WI38 (cell line): ENCODE results near the gene MARF1.
"Not testable (repeated sequence)": the region's sequence is repeated elsewhere in the genome, so short reads cannot be mapped to it uniquely, and the experiment has no call there.

ENCODE experiments used
- H3K4me3 ChIP-seq: 2 replicates; pipeline ENCODE4 v1.5.1; 2011; ENCODE audit warnings: low read depth, mild to moderate bottlenecking, control low read depth, low read length
- TF ChIP-seq, protein P1 (sequence below): IDR thresholded peaks from 2 replicates; pipeline ENCODE4 v1.5.1; 2012; ENCODE audit warnings: low read depth, mild to moderate bottlenecking, control low read depth, low read length

The MARF1 gene

DNA sequence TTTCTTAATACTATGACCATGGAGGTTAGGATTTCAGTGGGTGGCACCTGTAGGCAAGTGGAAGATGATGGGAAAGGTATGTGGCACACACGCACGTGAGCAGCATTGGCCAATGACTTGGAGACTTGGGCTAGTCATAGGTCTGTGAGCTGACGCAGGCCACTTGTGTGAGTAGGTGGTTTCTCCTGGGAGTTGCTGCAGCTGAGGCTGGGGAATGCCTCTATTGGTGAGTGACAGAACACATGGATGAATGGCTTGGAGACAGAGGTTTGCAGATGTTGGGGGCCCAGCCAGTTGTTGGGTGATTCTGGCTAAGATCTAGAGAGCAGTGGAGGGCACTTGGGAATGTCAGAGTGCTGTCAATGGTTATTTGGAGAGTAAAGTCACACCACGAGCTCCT, 64.1 kb downstream of the MARF1 start:
- H3K4me3 ChIP-seq = no peak overlapping the region
- TF ChIP-seq, protein P1, sequence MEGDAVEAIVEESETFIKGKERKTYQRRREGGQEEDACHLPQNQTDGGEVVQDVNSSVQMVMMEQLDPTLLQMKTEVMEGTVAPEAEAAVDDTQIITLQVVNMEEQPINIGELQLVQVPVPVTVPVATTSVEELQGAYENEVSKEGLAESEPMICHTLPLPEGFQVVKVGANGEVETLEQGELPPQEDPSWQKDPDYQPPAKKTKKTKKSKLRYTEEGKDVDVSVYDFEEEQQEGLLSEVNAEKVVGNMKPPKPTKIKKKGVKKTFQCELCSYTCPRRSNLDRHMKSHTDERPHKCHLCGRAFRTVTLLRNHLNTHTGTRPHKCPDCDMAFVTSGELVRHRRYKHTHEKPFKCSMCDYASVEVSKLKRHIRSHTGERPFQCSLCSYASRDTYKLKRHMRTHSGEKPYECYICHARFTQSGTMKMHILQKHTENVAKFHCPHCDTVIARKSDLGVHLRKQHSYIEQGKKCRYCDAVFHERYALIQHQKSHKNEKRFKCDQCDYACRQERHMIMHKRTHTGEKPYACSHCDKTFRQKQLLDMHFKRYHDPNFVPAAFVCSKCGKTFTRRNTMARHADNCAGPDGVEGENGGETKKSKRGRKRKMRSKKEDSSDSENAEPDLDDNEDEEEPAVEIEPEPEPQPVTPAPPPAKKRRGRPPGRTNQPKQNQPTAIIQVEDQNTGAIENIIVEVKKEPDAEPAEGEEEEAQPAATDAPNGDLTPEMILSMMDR = no peak

DNA sequence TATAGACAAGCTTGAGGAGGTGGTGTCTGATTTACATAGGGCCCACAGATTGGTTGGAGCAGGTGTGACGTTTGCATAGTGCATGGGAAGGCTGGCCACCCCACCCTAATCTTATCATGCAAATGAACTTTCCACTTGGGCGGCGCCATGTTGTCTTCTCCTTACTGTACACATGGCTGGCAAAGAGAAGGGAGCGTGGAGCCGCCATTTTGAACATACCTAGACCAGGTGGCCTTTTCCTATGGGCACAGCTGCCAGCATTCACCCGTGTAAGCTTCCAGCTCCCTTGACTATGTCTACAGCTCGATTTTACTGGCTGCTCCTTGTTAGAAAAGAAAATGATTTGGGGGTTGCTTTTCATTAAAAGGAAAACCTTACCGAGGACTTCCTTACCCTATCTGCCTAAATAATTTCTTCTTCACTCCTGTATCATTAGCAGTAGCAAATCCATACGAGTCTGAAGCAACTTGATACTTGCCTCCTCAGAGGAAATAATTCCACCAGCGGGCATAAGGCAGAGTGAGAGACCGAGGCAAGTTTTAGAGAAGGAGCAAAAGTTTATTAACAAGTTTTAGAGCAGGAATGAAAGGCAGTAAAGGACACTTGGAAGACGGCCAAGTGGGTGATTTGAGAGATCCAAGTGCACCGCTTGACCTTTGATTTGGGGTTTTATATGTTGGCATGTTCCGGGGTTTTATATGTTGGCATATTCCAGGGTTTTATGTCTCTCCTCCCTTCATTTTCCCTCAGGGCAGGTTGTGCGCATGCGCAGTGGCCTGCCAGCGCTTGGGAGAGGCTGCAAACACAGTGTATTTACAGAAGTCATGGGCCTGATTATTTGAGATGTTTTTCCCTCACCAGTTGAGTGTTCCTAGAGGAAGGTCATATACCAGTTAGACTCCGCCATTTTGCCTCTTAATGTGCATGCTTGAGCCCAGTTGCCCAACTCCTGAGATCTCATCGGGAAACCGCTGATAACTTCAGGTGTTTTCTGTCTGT, 65.7 kb downstream of the MARF1 start:
- no peak overlapping the region for H3K4me3 ChIP-seq

DNA sequence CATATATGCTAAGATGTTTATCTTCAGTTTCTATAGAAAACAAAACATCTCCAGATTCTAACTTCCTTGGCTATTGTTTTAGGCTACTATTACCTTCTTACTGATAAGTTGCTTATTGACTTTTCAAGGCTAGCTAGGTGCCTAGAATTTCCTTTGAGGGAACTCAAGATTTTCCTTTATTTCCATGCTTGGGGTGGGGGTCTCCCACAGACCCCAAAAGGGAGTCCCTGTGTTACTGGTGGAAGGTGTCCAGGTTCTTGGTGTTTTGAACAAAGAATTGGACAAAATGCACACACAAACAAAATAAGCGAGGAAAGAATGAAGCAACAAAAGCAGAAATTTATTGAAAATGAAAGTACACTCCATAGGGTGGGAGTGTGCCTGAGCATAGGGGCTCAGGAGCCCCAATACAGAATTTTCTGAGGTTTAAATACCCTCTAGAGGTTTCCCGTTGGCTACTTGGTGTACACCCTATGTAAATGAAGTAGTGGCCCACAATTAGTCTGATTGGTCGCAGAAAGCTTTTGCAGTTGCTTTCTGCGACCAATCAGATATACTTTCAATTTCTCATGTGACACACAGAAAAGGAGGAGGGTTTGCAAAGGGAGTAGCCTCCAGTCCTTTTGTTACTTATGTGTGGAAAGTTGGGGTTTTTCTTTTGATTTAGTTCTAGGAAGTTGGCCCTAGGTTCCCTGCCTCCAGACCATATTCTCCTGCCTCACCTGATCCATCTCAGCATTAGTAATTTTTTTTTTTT, 67.5 kb downstream of the MARF1 start:
- H3K4me3 ChIP-seq = no peak overlapping the region
- TF ChIP-seq, protein P1 = no peak

More for the DNA sequence above, 65.7 kb downstream of the MARF1 start:
- TF ChIP-seq, protein P1 = no peak

DNA sequence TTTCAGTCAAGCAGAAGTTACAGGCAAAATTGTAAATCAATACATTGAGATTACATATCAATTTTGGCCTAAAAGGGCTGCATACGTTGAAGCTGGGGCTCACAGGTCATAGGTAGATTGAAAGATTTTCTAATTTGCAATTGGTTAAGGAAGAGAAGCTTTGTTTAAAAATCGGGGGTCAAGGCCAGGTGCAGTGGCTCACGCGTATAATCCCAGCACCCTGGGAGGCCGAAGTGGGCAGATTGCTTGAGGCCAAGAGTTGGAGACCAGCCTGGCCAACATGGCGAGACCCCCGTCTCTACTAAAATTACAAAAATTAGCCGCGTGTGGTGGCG, 68.4 kb downstream of the MARF1 start:
- TF ChIP-seq, protein P1 = no peak
- H3K4me3 ChIP-seq = no peak overlapping the region

GRCh38 chr16:15573896-15574613, 68.9 kb downstream of the MARF1 start:
- H3K4me3 ChIP-seq = not testable (repeated sequence)

DNA sequence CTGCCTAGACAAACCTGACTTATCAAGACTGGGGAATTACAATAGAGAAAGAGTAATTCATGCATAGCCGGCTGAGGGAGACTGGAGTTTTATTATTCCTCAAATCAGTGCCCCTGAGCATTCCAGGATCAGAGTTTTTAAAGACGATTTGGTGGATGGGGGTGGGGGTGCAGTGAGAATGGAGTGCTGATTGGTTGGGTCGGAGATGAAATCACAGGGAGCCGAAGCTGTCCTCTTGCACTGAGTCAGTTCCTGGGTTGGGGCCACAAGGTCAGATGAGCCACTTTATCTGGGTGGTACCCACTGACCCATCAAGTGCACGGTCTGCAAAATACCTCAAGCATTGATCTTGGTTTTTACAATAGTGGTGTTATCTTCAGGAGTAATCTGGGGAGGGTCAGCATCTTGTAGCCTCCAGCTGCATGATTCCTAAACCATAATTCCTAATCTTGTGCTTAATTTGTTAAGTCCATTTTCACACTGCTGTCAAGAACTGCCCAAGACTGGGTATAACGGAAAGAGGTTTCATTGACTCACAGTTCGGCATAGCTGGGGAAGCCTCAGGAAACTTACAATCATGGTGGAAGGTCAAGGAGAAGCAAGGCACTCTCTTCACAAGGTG, 69.6 kb downstream of the MARF1 start:
- TF ChIP-seq, protein P1 = no peak
- no peak overlapping the region for H3K4me3 ChIP-seq

GRCh38 chr16:15572329-15573001, 70.5 kb downstream of the MARF1 start:
- TF ChIP-seq, protein P1 = no peak
- no peak overlapping the region for H3K4me3 ChIP-seq
